AG08396 (cell line): ENCODE measurements around the gene LDLRAD4.

Experiments used
- DNase-seq: peaks from one replicate; pipeline ENCODE4 v3.0.0; 2012; ENCODE audit warnings: low spot score, mixed read lengths

Gene LDLRAD4

GRCh38 chr18:13309031-13309747 lies 90.6 kb downstream of the LDLRAD4 start:
- DNase-seq: no peak

- DNase-seq: no peak
These were observed 91.4 kb downstream of the LDLRAD4 start for GRCh38 chr18:13309748-13310670.

GRCh38 chr18:13311193-13311592 lies 92.6 kb downstream of the LDLRAD4 start:
- no peak for DNase-seq

GRCh38 chr18:13312515-13312914 lies 94.0 kb downstream of the LDLRAD4 start:
- no peak for DNase-seq

- DNase-seq: no peak
These were observed 94.6 kb downstream of the LDLRAD4 start for GRCh38 chr18:13313006-13313686.

GRCh38 chr18:13315000-13315399 lies 96.4 kb downstream of the LDLRAD4 start:
- DNase-seq: no peak

- DNase-seq: no peak
These were observed 97.5 kb downstream of the LDLRAD4 start for GRCh38 chr18:13316063-13316462.

- DNase-seq: no peak
These were observed 99.2 kb downstream of the LDLRAD4 start for GRCh38 chr18:13317801-13318200.

GRCh38 chr18:13318731-13319501 lies 100.4 kb downstream of the LDLRAD4 start:
- no peak for DNase-seq

- DNase-seq: no peak
These were observed 101.1 kb downstream of the LDLRAD4 start for GRCh38 chr18:13319629-13320028.

- no peak for DNase-seq
These were observed 101.5 kb downstream of the LDLRAD4 start for GRCh38 chr18:13320096-13320495.

GRCh38 chr18:13320891-13321425 lies 102.4 kb downstream of the LDLRAD4 start:
- DNase-seq: no peak

GRCh38 chr18:13321923-13322322 lies 103.4 kb downstream of the LDLRAD4 start:
- DNase-seq: no peak

GRCh38 chr18:13323186-13323585 lies 104.6 kb downstream of the LDLRAD4 start:
- DNase-seq: no peak

- no peak for DNase-seq
These were observed 106.3 kb downstream of the LDLRAD4 start for GRCh38 chr18:13324880-13325279.

- no peak for DNase-seq
These were observed 109.7 kb downstream of the LDLRAD4 start for GRCh38 chr18:13328213-13328612.

- DNase-seq: no peak
These were observed 112.4 kb downstream of the LDLRAD4 start for GRCh38 chr18:13330996-13331395.

GRCh38 chr18:13331846-13332245 lies 113.3 kb downstream of the LDLRAD4 start:
- no peak for DNase-seq

GRCh38 chr18:13332874-13333273 lies 114.3 kb downstream of the LDLRAD4 start:
- DNase-seq: no peak

- no peak for DNase-seq
These were observed 117.3 kb downstream of the LDLRAD4 start for GRCh38 chr18:13335903-13336302.

GRCh38 chr18:13336841-13337240 lies 118.3 kb downstream of the LDLRAD4 start:
- no peak for DNase-seq

GRCh38 chr18:13337369-13337768 lies 118.8 kb downstream of the LDLRAD4 start:
- no peak for DNase-seq
